ENCODE results near the gene CAPN7.
"Not testable (repeated sequence)": the region's sequence is repeated elsewhere in the genome, so short reads cannot be mapped to it uniquely, and the experiment has no call there.

CAPN7 gene

DNA sequence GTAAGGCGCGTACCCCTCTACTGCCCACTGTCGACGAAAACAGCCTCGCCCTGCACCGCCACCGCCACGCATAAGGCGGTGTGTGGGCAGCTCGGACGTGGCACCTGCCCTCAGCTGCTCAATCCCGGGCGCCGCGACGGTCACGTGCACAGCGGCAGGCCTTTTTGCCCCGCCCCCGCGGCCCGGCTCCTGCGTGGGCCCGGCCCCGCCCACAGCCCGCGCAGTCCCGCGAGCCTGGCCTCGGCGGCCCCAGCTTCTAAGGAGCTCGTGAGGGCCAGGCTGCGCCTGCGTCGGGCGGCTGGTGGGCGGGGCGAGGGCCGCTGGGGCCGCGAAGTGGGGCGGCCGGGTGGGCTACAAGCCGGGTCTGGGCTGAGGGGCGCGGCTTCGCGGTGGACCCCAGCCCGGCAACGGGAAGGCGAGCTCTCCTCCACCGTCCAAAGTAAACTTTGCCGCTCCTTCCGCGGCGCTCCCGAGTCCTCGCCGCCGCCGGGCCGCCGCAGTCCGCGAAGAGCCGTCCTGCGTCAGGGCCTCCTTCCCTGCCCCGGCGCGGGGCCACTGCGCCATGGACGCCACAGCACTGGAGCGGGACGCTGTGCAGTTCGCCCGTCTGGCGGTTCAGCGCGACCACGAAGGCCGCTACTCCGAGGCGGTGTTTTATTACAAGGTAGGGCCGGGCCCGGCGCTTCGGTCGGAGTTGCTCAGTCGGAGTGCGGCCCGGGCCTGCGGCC is at the start of gene CAPN7:
CAPN7 (plus strand) TSS at position 313 of the 728 bp plus-strand sequence; CDS start at position 563, 250 bp downstream.
- peak; percentile 88 to 92 for ATAC-seq

DNA sequence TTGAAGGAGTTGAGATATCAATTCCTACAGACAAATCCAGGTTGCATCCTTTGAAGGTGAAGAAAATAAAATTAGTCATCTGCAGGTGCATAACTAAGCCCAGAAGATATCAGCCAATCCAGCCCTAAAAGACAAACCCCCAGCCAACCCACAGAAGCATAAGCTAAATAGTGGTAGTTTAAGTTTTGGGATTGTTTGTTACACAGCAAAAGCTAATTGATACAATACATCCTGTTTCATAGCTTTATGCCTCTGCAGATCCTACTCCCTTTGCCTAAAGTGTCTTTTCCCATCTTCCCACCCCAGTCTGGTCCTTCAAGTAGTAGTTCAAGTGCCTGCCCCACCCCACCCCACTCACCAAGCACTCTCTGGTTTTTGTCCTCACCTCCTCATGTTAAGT is 48.6 kb upstream of the CAPN7 start:
- ATAC-seq: no peak

GRCh38 chr3:15159501-15160136 is 46.4 kb upstream of the CAPN7 start:
- peak in 1 of 2 donors; percentile 10 for ATAC-seq

GRCh38 chr3:15160662-15161061 is 45.4 kb upstream of the CAPN7 start:
- no peak for ATAC-seq

- no peak for ATAC-seq
Measured at GRCh38 chr3:15161133-15161532, 44.9 kb upstream of the CAPN7 start.

GRCh38 chr3:15163656-15164055 is 42.4 kb upstream of the CAPN7 start:
- not testable (repeated sequence) for ATAC-seq

DNA sequence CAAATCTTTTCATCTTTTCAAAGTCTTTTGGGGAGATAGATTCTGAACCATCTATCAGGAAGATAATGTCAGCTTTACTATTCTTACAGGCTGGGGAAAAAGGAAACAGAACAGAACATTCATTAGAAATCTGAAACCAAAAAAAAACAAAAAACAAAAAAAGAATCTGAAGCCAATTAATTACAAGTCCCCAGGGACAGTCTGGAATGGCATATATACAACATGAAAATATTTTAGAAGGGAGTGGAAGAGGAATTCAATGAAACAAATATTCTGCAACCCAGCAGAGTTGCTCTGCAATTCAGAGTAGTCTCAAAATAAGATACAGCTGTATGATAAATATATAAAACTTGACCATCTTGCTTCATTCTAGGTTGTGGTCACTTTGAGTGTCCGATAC is 41.7 kb upstream of the CAPN7 start:
- ATAC-seq: no peak

DNA sequence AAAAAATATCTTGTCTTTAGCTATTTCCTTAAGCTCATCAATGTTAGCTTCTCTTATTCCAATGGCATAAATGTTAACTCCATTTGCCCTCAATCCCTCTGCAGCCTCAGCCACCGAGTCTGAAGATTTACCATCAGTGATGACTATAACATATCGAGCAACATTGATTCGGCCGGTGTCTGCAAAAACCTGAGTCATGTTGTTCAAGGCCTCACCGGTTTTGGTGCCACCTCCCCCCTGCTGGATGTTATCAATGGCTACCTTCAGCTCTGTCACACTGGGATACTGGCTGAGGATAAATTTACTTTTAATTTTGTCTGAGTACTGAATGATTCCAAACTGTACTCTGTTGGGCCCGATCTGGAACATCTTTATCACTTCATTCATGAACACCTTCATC is 41.0 kb upstream of the CAPN7 start:
- ATAC-seq: no peak

GRCh38 chr3:15166391-15166790 is 39.7 kb upstream of the CAPN7 start:
- ATAC-seq: not testable (repeated sequence)

DNA sequence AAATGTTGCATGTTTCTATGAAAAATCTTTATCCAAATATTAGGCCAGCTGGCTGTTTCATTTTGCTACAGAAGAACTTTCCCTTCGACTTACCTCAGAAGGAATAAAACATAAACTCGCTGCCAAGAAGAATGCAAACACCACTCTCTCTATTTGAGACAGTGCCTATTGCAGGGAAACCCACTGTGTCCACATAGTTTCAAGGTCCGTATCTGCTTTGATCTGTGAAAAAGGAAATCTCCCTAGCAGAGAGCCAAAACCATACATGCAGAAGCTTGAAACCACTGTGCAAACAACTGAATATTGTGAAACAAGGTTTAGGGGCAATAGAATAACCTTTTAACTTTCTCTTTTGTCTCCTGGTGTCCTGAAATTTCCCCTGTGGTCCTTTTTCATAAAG is 35.0 kb upstream of the CAPN7 start:
- ATAC-seq: no peak

DNA sequence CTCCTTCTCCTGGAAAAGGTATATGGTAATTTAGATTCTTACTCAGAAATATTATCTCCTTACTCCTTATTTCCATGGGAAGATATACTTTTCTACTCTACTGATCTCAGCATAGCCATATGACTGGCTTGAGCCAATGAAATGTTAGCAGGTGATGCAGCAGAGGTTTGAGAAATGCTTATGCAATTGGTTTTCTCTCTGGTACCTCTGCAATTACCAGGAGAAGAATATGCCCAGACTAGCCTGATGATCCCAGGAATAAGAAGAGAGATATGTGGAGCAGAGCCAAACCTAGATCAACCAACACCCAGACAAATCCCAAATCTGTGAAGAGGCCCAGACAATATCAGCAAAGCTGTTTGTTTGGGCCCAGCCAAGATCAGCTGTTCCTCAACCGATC is 33.2 kb upstream of the CAPN7 start:
- ATAC-seq: no peak

DNA sequence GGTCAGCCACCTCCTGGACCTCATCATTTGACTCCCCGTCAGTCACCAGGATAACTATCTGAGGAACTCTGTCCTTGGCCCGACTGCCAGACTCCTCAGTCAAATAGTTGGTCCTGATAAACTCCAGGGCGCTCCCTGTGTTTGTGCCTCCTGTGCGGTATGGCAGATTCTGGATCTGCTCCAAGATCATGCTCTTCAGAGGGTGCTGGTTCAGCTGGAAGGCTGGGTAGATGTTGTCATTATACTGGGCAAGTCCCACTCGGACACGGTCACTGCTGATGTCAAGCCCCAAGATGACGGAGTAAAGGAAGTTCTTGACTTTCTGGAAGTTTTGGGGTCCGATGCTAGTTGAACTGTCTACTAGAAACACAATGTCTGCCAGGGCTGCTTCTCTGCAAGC is 31.1 kb upstream of the CAPN7 start:
- no peak for ATAC-seq

DNA sequence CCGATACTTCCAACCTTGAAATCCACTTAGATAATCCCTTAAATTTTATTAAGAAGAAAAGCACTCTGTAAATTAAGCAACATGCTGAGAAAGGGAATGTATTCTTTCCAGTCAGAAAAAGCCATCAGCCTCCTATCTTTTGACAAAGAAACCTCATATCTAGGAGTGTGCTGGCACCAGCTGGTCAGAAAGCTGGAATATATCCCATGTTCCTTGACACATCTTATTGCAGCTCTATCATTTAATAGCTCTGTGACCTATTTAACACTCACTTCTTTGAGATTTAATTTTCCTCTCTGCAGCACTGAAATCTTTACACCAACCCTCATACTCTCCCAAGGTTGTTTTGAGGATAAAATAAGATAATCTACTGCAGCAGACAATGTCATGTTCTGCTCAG is 30.4 kb upstream of the CAPN7 start:
- no peak for ATAC-seq

DNA sequence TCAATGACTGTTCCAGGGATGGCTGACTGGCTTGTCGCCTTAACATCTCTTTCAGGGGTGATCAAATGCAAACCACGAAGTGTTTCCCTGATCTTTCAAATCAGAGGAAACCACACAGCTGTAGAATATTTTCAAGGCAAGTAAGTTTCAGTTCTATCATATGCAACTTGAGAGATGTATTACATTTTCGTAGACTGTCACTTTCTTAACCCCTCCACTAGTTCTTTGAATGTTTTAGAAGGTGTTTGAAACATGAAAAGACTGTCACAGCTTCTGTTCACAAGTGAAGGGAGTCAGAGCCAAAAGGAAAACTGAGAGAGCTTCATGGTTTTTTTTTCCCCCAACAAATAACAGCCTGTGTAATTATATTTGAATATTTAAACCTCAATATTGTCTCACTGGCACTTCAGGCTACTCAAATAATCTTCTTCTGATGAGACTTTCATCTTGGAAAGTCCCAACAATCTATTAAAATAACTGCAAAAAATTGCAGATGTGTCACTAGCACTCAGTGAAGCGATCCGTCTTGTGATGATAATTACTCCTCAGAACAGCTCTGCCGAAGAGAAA is 25.9 kb upstream of the CAPN7 start:
- ATAC-seq: peak; percentile 38 to 73

GRCh38 chr3:15181511-15181910 is 24.5 kb upstream of the CAPN7 start:
- no peak for ATAC-seq

DNA sequence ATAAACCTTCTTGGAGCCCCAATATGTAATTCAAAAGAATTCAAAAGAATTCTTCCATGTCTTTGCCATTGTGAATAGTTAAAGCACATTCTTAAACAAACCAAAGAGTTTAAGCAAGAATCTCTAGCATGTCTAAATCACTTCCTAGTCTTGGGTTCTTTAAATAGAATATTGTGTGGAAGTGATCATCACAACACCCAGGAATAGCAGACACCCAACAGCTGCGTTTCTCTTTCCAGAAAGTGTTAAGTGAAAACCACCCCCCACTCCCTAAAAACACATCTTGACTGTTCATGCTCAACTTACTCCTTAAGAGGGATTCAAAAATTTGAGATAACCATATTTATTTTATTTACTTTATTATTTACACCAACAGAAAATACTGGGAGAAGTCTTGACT is 24.1 kb upstream of the CAPN7 start:
- no peak for ATAC-seq

GRCh38 chr3:15183011-15183410 is 23.0 kb upstream of the CAPN7 start:
- ATAC-seq: no peak

DNA sequence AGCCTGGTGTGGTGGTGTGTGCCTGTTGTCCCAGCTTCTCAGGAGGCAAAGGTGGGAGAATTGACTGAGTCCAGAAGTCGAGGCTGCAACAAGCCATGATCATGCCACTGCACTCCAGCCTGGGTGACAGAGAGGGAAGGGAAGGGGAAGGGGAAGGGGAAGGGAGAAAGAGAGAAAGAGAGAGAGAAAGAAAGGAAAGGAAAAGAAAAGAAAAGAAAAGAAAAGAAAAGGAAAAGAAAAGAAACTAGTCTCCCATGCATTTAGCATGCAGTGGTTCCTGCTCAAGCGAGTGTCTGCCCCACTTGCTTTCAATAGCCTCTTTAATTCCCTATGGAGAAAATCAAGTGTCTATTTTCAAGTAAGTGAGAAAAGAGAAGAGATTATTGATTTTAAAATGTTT is 20.6 kb upstream of the CAPN7 start:
- ATAC-seq: no peak

DNA sequence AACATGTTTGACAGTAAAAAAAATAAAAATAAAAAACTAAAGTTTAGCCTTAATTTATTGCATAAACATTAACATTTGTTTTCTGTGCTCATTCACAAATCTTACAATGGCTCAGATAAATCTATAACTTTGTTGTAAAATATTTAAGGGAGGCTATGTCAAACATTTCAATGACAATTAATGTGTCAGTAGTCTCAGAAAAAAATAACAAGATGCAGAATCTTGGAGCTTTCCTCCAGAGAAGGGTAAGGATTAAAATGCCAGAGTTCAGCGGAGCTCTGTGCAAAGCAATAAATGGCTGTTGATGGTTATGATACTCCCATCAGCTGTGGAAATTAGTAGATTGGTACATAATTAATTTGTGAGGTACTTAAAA is 20.0 kb upstream of the CAPN7 start:
- ATAC-seq: no peak

- ATAC-seq: not testable (repeated sequence)
Measured at GRCh38 chr3:15186477-15187164, 19.4 kb upstream of the CAPN7 start.

- no peak for ATAC-seq
Measured at GRCh38 chr3:15197340-15198029, 8.6 kb upstream of the CAPN7 start.

DNA sequence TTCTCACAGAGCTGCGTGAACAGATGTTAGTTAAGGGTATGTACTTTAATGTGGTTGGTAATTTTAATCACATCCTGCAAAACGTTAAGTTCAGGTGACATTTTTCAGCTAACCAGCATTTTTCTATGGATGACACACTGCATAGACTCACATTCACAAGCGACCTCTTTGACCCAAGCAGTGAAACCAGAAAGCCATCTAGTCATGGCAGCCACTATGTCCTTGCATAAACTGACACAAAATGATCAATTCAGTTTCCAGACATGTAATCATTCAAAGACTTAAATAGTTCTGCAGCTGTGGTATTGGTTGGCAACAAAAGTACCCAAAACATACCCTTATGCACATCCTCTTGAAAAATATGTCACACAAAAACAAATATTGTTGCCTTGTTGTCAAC is 7.4 kb upstream of the CAPN7 start:
- peak; percentile 23 to 44 for ATAC-seq

DNA sequence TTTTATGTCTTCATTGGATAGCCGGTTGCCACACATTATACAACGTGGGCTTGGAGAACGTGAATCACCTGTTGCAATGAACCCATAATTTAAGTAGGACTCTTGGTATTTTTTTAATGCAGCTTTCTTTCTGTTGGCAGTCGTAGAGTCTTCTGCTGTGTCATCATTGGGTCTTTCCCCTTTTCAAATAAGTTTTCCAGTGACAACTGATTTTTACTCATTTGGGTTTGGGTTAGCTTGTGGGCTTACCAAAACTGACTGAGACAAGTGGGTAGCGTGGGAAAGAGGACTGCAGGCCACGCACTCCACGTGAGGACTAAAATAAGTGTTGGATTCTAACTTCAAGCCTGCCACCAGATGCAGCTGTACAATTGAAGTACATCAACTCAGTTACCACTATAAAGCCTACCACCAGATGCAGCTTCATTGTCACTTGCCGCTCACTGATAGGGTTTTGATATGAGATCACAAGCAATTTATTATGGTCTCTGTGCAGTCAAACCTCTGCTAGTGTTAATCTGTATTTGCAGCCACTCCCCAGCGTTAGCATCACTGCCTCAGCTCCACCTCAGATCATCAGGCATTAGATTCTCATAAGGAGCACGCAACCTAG is 6.4 kb upstream of the CAPN7 start:
- ATAC-seq: peak in 1 of 2 donors; percentile 8
